Mesodermal cell (in vitro differentiated cells): Measurements from ENCODE around the gene TAF3.

Experiments
- H3K27ac ChIP-seq: 2 replicates; pipeline ENCODE4 v1.7.0; 2013; ENCODE audit warnings: mild to moderate bottlenecking, low read depth, low read length, moderate library complexity; ENCODE audit not compliant: severe bottlenecking
- H3K36me3 ChIP-seq: 2 replicates; pipeline ENCODE4 v1.7.1; 2013; ENCODE audit warnings: mild to moderate bottlenecking, low read length, moderate library complexity; ENCODE audit not compliant: control insufficient read depth, insufficient read depth
- H3K4me1 ChIP-seq: one replicate; pipeline ENCODE4 v1.7.1; 2013; ENCODE audit warnings: mild to moderate bottlenecking, low read length; ENCODE audit not compliant: insufficient read depth, control insufficient read depth, poor library complexity, severe bottlenecking
- H3K4me3 ChIP-seq: 2 replicates; pipeline ENCODE4 v1.7.0; 2013; ENCODE audit warnings: low read length, control low read depth, mild to moderate bottlenecking; ENCODE audit not compliant: insufficient read depth, poor library complexity, severe bottlenecking; ENCODE audit errors: extremely low read depth
- H3K9me3 ChIP-seq: 2 replicates; pipeline ENCODE4 v1.7.1; 2013; ENCODE audit warnings: mild to moderate bottlenecking, low read length, moderate library complexity; ENCODE audit not compliant: control insufficient read depth
- WGBS, 2 experiments: methylation state at CpG; one replicate each; pipeline ENCODE4 v1.1.5; 2013; ENCODE audit warnings: missing lambda C conversion rate in 2 of 2; ENCODE audit not compliant: insufficient coverage in 2 of 2; 5-methylcytosine and 5-hydroxymethylcytosine counted together

TAF3 gene

GRCh38 chr10:7968510-7969112 lies 150.3 kb downstream of the TAF3 start:
- Histone ChIP-seq H3K27ac (no peak overlapping the region), H3K36me3 (peaks cover 26% of the 10 kb centered on the region), H3K4me3 (no peak overlapping the region), H3K4me1 (no peaks in the 10 kb centered on the region), H3K9me3 (no peaks in the 10 kb centered on the region)
- no CpG with 5 or more reads among the region's 1 CpG for WGBS, 2 experiments

- H3K36me3 ChIP-seq = peaks cover 19% of the 10 kb centered on the region
- no peaks in the 10 kb centered on the region for H3K9me3 ChIP-seq
- 76 to 88% methylated on average over 4 of the region's 6 CpGs for WGBS, 2 experiments
- no peak overlapping the region for H3K27ac ChIP-seq
- H3K4me3 ChIP-seq = no peak overlapping the region
- no peaks in the 10 kb centered on the region for H3K4me1 ChIP-seq
Measured at GRCh38 chr10:7969623-7970022, 151.3 kb downstream of the TAF3 start.

DNA sequence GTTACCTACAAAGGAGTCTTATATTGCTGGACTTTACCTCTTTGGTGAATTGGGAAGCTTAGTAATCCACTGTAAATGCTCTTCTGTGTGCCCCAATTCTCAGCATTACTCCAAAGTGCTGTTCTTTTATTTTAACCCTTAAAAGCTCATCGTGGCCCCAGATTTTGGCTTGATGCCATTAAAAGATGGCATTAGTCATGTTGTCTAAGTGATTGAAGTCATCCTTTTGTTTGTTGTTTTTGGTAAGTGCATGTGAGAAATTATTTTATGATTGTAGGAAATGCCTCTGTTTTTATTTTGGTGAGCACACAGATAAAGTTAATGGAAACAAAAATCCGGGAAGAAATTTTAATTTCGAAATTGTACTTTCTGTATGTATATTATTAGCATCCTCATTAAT lies 153.6 kb downstream of the TAF3 start:
- H3K36me3 ChIP-seq = peaks cover 7% of the 10 kb centered on the region
- H3K27ac ChIP-seq = no peak overlapping the region
- no peaks in the 10 kb centered on the region for H3K9me3 ChIP-seq
- no peaks in the 10 kb centered on the region for H3K4me1 ChIP-seq
- 86 to 100% methylated on average over 1 of the region's 3 CpGs for WGBS, 2 experiments
- H3K4me3 ChIP-seq = no peak overlapping the region

GRCh38 chr10:7972367-7972766 lies 154.1 kb downstream of the TAF3 start:
- no peaks in the 10 kb centered on the region for H3K4me1 ChIP-seq
- H3K36me3 ChIP-seq = peaks cover 11% of the 10 kb centered on the region
- H3K27ac ChIP-seq = no peak overlapping the region
- no peak overlapping the region for H3K4me3 ChIP-seq
- no peaks in the 10 kb centered on the region for H3K9me3 ChIP-seq
- WGBS, 2 experiments = 86% methylated on average over 2 of the region's 2 CpGs; no CpG with 5 or more reads in 1 of the 2 experiments

DNA sequence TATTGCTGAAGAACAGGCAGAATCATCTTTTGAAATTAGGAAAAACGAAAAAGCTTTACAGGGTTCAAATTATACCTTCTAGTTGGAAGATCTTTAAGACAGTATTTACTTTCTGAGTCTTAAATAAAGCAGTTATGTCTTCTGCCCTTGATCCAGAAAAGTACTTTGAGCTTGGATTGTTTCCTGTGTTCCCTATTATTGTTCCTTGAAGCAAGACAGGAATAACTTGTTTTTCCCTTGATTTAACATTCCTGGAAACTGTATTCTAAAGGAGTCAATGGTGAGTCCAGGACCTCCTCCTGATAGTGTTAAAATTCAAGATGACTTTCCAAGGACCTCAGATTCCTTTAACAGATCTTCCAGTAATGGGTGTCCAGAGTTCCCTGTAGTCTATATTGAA lies 161.9 kb downstream of the TAF3 start:
- no CpG with 5 or more reads among the region's 1 CpG for WGBS, 2 experiments
- H3K4me3 ChIP-seq = no peak overlapping the region
- H3K4me1 ChIP-seq = no peaks in the 10 kb centered on the region
- H3K36me3 ChIP-seq = peaks cover 25% of the 10 kb centered on the region
- H3K27ac ChIP-seq = no peak overlapping the region
- H3K9me3 ChIP-seq = no peaks in the 10 kb centered on the region

DNA sequence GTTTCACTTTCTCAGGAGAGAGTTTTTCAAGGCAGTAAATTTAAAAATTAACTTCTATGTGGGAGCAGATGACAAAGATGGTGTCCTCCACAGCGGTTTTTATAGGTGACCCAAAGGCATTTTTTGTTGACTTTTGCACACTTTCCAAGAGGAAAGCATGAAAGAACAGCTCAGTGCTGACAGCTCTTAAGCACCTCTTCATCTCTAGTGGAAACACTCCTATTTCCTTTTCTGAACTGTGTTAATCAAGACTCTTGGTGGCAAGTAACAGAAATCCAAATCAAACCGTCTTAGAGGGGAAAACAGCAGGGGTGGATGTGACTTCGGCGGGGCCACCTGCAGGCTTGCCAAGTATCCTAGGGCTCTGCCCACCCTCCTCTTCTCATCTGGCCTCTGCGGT lies 164.4 kb downstream of the TAF3 start:
- Histone ChIP-seq H3K27ac (no peak overlapping the region), H3K36me3 (peaks cover 15% of the 10 kb centered on the region), H3K4me1 (no peaks in the 10 kb centered on the region), H3K9me3 (no peaks in the 10 kb centered on the region), H3K4me3 (no peak overlapping the region)
- WGBS, 2 experiments = 92 to 93% methylated on average over 4 to 5 of the region's 5 CpGs

GRCh38 chr10:7984325-7984724 lies 166.0 kb downstream of the TAF3 start:
- Histone ChIP-seq H3K27ac (no peak overlapping the region), H3K9me3 (no peaks in the 10 kb centered on the region), H3K4me1 (no peaks in the 10 kb centered on the region), H3K4me3 (no peak overlapping the region), H3K36me3 (peaks cover 3% of the 10 kb centered on the region)
- no CpG with 5 or more reads among the region's 3 CpGs for WGBS, 2 experiments

GRCh38 chr10:7984896-7985295 lies 166.6 kb downstream of the TAF3 start:
- no peak overlapping the region for H3K27ac ChIP-seq
- H3K36me3 ChIP-seq = peaks cover 3% of the 10 kb centered on the region
- no peak overlapping the region for H3K4me3 ChIP-seq
- no peaks in the 10 kb centered on the region for H3K9me3 ChIP-seq
- 86 to 100% methylated on average over 3 to 5 of the region's 7 CpGs for WGBS, 2 experiments
- H3K4me1 ChIP-seq = no peaks in the 10 kb centered on the region

DNA sequence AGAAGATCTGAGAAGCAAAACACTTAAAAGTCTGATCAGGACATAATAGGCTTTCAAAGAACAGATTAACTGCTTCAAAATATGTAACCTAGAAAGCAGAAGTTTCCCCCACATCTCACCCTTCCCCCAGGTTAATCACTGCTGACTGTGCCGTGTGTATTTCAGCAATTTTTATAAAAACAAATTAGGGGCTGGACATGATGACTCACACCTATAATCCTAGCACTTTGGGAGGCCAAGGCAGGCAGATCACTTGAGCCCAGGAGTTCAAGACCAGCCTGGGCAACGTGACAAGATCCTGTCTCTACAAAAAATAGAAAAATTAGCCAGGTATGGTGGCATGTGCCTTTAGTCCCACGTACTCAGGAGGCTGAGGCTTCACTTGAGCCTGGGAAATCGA lies 168.5 kb downstream of the TAF3 start:
- no peaks in the 10 kb centered on the region for H3K4me1 ChIP-seq
- WGBS, 2 experiments = 84 to 91% methylated on average over 3 of the region's 4 CpGs
- no peak overlapping the region for H3K4me3 ChIP-seq
- H3K36me3 ChIP-seq = no peaks in the 10 kb centered on the region
- no peaks in the 10 kb centered on the region for H3K9me3 ChIP-seq
- H3K27ac ChIP-seq = no peak overlapping the region

- H3K9me3 ChIP-seq = no peaks in the 10 kb centered on the region
- no peak overlapping the region for H3K27ac ChIP-seq
- H3K4me3 ChIP-seq = no peak overlapping the region
- no peaks in the 10 kb centered on the region for H3K36me3 ChIP-seq
- no peaks in the 10 kb centered on the region for H3K4me1 ChIP-seq
- 75 to 81% methylated on average over 1 to 2 of the region's 2 CpGs for WGBS, 2 experiments
Measured at GRCh38 chr10:7988989-7989388, 170.7 kb downstream of the TAF3 start.

DNA sequence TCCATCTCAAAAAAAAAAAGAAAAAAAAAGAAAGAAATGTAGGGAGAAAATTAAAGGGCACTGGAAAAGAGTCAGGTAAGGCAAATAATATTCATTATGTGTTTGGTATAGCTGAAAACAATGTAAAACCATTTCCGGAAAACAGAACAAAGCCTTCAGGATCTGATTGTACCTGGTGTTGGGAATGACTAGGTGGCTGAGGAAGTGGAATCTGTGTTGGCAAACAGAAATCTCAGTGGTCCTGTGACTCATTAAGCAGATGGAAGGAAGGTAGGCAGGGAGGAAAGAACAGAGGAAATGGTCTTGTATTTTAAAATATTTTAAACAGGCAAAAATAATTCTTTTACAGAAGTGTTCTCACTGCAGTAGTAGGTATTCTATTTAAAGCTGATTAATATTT lies 180.5 kb downstream of the TAF3 start:
- Histone ChIP-seq H3K27ac (no peak overlapping the region), H3K4me3 (no peak overlapping the region), H3K36me3 (no peaks in the 10 kb centered on the region), H3K9me3 (no peaks in the 10 kb centered on the region), H3K4me1 (no peaks in the 10 kb centered on the region)
- 88 to 100% methylated on average over 1 of the region's 1 CpG for WGBS, 2 experiments
